ENCODE measurements around the gene ZDHHC11B.
"Not testable (repeated sequence)": the region's sequence is repeated elsewhere in the genome, so short reads cannot be mapped to it uniquely, and the experiment has no call there.

The ZDHHC11B gene

DNA sequence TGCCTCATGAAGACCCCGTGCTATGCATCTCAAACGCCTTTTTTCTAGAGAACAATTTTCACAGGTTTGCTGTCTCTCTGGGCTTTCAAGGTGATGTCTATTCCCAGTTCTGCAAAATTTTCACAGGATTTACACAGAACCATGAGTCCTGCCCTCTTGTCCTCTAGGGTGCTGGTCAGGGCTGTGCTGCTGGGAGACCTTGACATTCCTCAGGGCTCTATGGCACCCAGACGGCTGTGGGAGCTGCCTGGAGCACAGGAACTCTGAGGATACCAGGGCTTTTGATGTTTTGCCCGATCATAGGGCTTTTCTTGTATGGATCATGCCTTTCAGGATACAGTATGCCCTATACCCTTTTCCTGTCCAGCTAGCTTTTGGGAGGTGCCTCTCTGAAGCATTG is 68.9 kb downstream of the ZDHHC11B start:
- not testable (repeated sequence) for DNase-seq (ENCODE audit: low read depth)

DNA sequence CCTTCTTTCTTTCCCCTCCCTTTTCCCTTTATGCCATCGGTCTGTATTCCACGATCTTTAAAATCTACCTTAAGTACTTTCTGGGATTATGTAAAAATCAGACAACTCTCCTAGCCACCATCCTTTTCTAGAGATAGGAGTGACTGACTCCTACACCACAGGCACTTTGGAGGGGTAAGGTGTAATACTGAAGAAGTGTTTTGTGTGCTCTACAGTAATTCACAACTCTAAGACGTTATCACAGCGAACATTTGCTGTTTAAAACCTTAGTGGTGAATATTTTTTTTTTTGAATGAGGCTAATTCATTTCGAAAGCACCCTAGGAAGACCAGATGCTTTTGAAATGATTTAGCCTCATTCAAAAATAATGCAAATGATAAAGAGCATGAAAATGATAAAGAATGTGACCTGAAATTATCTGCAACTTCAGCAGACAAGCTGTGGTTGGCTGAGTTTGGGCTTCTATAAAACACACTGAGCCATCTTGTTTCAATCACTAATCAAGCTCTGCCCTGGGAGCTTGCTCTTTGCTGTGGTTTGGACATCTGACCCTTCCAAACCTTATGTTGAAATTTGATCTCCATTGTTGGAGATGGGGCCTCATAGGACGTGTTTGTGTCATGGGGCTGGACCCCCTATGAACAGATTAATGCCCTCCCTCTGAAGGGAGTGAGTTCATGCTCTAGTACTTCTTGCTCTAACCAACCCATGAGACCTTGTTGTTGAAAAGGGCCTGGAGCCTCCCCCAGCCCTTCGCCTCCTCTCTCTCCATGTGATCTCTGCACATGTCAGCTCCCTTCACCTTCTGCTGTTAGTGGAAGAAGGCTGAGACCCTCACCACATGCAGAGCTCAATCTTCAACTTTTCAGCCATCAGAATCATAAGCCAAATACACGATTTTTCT is 70.1 kb downstream of the ZDHHC11B start:
- DNase-seq (ENCODE audit: low read depth): not testable (repeated sequence)

DNA sequence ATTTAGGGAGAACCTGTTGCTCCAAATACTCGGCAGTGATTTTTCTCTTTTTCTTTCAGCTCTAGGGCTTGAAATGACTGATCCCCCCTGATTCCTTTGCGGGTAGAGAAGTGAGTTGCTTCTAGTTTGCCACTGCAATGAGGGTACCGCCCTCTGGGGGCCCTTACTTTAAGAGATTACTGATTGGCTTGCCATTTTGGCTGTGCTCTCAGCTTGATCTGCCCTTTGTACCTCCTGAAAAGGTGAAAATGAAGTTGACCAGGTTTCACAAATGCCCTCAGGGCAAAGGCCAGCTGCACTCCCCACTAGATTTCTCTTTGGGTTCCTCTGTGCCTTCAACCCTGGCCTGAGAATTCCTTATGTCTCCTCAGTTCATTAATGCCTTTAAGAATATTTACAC is 70.8 kb downstream of the ZDHHC11B start:
- DNase-seq (ENCODE audit: low read depth): not testable (repeated sequence)

DNA sequence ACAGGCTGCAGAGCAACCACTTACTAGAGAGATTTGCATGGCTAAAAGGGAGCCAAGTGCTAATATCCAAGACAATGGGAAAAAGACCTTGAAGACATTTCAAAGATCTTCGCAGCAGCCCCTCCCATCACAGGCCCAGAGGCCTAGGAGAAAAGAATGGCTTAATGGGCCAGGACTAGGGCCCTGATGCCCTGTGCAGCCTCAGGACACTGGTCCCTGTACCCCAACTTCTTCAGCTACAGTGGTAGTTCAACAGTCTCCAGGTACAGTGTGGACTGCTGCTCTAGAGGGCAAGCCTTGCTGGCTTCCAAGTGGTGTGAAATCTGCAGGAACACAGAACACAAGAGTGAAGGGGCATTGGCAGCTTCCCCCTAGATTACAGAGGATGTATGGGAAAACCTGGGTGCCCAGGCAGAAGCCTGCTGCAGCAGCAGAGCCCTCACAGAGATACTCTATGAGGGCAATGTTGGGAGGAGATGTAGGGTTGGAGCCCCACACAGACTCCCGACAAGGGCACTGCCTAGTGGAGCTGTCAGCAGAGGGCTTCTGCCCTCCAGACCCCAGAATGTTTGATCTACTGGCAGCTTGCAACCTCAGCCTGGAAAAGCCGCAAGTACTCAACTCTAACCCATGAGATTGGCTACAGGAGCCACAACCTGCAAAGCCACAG is 75.5 kb downstream of the ZDHHC11B start:
- not testable (repeated sequence) for DNase-seq (ENCODE audit: low read depth)

DNA sequence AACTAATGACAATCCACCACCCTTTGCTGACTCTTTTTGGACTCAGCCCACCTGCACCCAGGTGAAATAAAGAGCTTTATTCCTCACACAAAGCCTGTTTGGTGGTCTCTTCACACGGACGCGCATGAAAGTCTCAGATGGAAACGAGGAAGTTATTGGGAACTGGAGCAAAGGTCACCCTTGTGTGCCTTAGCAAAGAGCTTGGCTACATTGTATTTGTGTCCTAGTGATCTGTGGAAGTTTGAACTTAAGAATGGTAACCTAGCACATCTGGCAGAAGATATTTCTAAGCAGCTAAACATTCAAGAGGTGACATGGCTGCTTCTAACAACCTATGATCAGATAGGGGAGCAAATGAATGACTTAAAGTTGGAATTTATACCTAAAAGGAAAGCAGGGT is 76.2 kb downstream of the ZDHHC11B start:
- not testable (repeated sequence) for DNase-seq (ENCODE audit: low read depth)

DNA sequence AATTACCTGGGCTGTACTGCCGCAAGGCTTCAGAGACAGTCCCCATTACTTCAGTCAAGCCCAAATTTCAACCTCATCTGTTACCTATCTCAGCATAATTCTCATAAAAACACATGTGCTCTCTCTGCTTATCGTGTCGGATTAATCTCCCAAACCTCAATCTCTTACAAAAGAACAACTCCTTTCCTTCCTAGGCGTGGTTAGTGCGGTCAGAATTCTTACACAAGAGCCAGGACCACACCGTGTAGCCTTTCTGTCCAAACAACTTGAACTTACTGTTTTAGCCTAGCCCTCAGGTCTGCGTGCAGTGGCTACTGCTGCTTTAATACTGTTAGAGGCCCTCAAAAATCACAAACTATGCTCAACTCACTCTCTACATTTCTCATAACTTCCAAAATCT is 78.4 kb downstream of the ZDHHC11B start:
- not testable (repeated sequence) for DNase-seq (ENCODE audit: low read depth)

DNA sequence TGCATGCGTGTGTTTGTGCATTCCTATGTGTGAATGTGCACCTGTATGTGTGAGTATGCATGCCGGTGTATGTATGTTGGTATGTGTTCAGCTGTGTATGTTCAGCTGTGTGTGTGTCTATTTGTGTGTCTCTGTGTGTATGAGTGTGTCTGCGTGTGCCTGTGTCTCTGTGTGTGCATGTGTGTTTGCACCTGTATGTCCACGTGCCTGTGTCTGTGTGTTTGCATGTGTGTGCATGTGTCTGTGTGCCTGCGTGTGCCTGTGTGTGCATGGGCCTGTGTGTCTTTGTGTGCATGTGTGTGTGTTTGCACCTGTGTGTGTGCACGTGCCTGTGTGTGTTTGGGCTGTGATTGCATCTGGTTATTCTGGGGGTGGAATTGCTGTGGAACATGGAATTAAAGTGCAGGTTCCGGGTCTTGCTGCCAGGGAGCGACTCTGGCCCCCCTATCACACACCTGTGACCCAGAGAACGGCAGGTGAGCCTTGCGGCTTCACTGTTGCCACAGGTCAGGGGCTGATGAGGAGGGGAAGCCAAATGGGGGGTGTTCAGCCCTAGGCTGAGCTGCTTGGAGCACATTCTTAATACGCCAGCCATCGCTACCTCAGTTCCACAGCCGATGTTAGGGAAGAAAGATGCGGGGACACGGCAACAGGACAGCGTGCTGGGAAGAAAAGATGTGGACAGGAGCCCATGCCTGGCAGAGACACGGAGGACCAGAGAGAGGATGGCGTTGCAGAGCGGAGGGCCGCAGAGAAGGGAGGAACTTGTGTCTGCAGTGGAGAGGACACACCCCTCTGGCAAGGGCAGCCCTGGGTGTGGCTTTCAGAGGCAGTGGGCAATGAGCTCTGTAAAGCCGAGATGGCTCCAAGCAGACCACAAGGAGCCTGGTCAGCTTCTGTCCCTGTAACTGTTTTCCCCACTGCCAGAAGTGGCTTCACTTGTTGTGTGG is 87.5 kb downstream of the ZDHHC11B start:
- not testable (repeated sequence) for DNase-seq (ENCODE audit: low read depth)

DNA sequence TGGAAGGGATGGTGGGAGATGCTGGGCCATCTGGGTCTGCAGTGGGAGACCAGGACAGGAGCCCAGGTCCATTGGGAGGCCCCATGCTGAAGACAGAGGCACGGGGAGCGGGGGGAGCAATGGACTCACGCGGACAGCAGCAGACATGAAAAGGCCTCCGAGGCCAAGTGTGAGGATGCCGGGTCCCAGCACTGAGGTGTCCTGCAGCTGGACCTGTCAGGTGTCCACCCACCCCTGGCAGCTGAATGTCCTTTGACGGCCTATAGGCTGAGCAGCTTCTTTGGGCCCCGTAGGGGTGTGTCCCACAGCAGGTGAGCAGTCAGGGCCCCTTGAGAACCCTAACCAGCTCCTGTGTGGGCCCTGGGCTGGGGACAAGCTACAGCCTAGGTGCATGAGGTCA is 88.3 kb downstream of the ZDHHC11B start:
- not testable (repeated sequence) for DNase-seq (ENCODE audit: low read depth)

DNA sequence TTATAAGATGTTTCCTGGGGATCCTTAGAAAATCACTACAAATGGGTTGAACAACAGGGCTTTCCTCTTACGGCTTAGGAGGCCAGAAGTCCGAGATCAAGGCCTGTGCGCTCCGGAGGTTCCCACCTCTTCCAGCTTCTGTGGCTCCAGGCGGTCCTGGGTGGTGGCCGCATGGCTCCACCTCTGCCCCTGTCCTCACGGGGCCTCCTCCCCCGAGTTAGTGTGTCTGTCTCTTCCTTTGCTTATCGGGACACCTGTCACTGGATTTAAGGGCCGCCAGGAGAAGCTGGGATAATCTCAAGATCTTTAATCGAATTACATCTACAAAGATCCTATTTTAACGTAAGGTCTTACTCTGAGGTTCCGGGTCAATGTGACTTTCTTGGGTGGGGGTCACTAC is 89.1 kb downstream of the ZDHHC11B start:
- DNase-seq (ENCODE audit: low read depth): not testable (repeated sequence)

DNA sequence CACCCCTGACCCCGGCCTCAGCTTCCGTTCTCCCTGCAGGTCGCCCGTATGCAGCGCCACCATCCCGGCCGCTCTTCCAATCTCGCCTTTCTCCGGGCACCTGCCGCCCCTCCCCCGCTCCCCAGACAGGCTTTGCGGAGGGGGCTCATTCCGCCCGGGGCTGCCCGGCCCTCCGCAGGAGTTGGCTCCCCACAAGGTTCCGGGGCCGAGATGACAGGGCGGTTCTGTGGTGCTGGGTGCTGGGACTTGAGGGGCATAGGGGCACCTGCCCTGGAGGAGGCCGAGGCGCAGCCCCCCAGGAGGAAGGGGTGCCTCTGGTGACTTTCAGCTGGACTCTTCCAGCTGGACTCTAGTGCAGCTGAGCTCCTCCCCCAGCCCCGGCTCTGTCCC is 90.5 kb downstream of the ZDHHC11B start:
- not testable (repeated sequence) for DNase-seq (ENCODE audit: low read depth)

DNA sequence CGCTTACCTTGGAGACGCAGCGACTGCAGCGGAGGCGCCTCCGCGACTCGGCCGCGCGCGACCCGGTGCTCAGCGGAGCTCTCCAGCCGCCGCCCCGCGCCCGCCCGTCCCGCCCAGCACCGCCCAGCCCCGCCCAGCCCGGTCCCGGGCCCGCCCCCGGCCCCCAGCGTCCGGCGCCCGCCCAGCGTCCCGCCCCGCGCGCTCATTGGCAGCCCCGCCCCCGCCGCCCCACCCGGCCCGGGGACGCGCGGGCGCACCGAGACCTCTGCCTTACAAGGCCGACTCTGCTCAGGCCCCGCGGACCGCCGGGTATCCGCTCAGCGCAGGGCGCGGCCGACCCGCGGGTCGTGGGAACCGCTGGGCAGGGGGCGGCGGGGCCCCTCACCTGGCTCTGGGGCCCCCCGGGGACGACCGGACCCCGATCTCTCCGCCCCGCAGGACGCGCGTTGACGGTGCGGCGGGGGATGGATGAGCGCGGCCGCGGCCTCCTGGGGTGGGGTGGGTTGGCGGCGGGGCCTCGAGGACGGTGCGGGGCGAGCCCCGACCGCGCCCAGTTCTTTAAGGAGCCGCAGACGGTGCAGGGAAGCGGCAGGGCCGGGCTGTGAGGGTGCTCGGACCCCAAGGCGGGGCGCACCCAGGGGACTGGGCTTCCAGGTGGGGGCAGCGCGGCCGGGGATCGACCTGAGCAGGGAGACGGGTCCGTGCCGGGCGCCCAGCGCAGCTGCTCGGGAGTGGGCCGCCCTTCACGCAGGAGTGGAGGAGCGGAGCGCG is 91.1 kb downstream of the ZDHHC11B start, which contains the start of gene TPPP:
Gene TPPP (minus strand): TSS at position 82 of the 771 bp plus-strand sequence. CDS start 15,292 bp downstream, outside the sequence.
- DNase-seq (ENCODE audit: low read depth): peak; percentile 70

DNA sequence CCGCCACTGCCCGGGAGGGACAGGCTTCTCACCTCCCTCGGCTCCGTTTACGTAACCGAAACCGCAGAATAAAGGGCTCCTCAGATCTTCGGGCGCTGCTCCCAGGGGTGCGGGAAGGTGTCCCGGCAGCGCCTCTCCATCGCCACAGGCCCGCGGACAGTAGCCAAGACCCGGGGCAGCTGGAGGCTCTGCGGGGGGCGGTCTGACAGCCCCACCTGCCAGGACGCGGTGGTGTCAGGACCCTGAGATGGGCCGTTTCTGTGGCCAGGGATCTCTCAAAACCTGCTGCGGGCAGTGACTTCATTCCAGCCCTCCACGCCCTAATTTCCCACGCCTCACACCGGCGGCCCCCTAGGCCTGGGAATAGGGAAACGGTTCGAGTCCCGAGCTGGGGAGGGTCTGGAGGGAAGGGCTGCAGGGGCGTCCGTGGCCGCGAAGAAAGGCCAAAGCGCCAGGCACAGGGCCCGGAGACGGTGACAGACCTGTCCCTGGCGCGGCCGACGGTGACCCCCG is 91.9 kb downstream of the ZDHHC11B start:
- DNase-seq (ENCODE audit: low read depth): not testable (repeated sequence)

DNA sequence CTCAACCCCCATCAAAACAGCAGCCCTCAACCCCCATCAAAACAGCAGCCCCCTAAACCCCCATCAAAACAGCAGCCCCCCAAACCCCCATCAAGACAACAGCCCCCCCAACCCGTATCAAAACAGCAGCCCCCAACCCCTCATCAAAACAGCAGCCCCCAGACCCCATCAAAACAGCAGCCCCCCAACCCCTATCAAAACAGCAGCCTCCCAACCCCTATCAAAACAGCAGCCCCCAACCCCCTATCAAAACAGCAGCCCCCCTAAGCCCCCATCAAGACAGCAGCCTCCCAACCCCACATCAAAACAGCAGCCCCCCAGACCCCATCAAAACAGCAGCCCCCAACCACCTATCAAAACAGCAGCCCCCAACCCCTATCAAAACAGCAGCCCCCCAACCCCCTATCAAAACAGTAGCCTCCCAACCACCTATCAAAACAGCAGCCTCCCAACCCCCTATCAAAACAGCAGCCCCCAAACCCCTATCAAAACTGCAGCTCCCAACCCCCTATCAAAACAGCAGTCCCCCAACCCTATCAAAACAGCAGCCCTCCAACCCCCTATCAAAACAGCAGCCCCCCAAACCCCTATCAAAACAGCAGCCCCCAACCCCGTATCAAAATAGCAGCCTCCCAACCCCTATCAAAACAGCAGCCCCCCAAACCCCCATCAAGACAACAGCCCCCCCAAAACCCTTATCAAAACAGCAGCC is 92.6 kb downstream of the ZDHHC11B start:
- no peak for DNase-seq (ENCODE audit: low read depth)

DNA sequence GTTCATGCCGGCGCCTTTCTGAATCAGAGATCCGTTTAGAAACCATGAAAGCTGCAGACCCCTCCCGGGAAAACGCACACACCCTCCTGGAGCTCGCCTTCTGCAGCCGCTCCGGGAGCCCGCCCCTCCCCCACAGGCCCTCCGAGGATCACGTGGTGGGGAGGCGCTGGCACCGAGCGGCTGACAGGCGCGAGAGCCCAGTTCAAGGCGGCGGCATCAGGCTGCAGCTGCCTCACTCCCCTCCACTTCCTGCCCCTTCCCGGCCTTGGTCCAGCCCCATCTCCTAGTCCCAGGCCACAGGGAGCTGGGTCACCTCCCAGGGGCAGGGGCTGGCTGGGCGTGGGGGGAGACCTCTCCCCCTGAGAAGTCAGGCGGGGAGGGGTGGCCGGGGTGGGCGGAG is 93.5 kb downstream of the ZDHHC11B start:
- not testable (repeated sequence) for DNase-seq (ENCODE audit: low read depth)

DNA sequence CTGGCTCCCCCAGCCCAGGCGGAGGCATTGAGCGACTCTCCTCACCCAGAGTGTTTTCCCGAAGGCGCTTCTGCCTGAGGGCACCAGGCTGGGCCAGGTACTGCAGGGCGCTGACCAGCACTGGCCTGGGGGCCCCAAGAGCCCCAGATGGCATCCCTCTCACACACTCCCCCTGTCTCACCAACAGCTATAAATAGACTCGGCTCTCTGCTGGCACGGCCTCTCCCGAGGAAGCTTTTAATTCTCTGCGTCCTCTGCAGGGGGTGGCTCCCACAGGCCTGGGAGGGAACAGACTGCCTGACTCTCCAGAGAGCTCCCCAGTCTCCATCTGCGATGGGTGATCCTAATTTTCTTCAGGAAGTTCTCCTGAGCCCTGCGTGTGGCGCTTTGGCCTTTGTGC is 94.2 kb downstream of the ZDHHC11B start:
- DNase-seq (ENCODE audit: low read depth): not testable (repeated sequence)

DNA sequence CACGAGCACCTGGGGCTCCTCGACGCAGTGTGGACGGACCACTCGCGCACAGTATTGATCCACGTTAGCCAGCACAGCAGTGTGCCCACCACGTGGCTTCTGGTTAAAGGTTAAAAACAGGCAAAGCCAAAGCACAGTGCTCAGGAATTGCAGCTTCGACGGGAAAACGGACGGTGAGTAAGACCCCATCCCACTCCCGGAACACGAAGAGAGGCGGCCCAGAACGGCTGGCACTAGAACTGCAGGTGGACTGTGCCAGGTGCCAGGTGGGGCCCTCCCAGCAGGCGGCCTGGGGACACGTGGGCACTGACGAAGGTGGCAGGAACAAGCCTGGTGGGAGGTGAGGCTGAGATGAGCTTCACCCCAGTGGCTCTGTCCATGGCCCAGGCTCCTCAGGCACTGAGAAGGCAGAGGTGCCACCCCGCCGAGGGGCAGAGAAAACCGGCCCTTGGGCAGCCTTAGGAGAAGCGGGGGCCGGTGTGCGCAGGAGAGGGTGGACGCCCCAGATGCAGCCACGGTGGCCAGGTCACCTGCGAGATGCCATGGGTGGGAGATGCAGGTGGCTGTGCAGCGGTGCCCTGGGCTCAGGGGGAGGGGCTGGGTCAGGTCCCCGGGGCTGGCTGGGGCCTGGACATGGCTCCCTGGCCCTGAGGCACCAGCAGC is 96.0 kb downstream of the ZDHHC11B start:
- DNase-seq (ENCODE audit: low read depth): not testable (repeated sequence)

DNA sequence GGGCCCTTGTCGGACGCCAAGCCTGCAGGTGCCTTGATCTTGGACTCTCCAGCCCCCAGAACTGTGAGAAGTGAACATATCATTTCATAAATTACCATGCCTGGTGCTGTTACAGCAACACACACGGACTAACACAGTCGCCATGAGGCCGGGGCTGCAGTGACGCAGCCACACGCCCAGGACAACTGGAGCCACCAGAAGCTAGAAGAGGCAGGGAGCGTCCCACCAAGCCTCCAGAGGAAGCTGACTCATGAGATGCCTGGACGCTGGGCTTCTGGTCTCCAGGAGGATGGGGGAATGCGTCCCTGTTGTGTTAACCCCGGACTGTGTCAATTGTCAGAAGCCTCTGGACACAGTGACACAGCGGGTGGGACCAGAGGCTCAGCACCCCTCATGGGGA is 97.6 kb downstream of the ZDHHC11B start:
- not testable (repeated sequence) for DNase-seq (ENCODE audit: low read depth)

DNA sequence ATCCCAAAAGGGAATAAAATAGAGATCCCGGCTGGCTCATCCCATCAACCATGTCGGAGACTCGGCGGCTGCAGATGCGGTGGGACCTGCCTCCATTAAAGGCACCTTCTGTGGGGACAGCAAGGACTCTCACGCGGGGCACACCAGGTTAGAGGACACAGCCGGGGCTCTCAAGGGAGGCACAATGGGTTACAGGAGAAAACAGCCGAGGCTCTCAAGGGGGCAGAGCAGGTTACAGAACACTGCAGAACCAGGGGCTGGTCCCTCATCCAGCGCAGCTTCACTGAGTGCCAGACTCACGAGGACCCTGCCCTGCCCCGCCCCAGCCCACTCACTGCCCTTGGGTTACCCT is 98.4 kb downstream of the ZDHHC11B start:
- DNase-seq (ENCODE audit: low read depth): not testable (repeated sequence)

DNA sequence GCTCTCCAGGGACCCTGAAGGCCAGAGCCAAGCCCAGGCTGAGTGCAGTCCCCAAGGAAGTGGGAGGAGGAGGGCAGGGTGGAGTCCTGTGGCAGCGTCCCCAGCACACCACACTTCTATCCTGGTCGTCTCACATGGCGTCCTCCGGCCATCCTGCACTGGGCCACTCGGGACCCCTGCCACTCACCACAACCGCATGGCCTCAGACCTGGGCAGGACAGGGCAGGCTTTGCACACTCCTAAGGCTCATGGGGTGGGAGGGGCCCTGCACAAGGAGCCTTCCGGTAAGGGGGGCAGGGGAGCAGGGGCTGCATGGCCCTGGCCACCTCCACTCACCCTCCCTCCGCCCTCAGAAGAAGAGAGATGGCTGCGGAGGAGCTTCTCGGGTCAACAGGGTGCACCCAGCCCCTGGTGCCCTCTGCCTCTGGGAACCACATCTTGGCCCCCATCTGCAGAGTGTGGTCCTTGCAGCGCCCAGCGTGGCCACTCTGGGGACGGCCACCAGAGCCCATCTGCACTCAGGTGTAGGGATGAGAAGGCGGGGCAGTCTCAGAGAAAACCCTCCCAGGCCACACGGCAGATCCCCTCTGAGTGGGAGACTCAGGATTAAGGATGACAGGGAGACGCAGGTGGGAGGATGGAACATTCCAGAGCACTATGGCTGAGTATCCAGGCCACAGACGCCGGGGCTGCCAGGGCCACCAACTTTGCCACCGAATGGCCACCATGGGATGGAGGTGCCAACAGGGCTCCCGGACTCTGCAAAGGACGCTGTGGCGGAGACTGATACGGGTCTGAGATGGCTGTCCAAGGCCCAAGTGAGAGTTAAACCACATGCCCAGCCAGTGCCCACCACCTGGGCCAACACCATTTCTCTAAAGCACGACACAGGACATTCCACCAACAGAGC is 99.0 kb downstream of the ZDHHC11B start:
- DNase-seq (ENCODE audit: low read depth): no peak
